ENCODE measurements around the gene SUSD3. TPM values are rescaled to one million over a fixed set of nuclear protein-coding genes. Genes with fewer than 3 reads are reported as not detected.

The SUSD3 gene
- total RNA-seq, 2 experiments from 2014 or later, result 69.6 to 71.4 TPM

GRCh38 chr9:93123561-93124283 is 65.2 kb downstream of the SUSD3 start:
- ChIA-PET CTCF (interaction anchor here (3.4 kb wide), 1 partner anchor 15 kb away, joined by 15 read pairs; no protein-coding TSS in a partner anchor), POLR2A (interaction anchor here (1.8 kb wide), 1 partner anchor 15 kb away, joined by 5 read pairs; no protein-coding TSS in a partner anchor)
- DNase-seq, result no peak
- Mint-ChIP-seq H3K36me3 (ENCODE audit: low read depth) (peaks cover 33% of the 10 kb centered on the region), H3K27ac (no peak overlapping the region), H3K4me1 (peaks cover 43% of the 10 kb centered on the region), H3K9me3 (no peaks in the 10 kb centered on the region), H3K27me3 (no peaks in the 10 kb centered on the region), H3K4me3 (no peak overlapping the region)

GRCh38 chr9:93124793-93125192 is 66.3 kb downstream of the SUSD3 start:
- Mint-ChIP-seq H3K4me3 (no peak overlapping the region), H3K4me1 (peaks cover 38% of the 10 kb centered on the region), H3K9me3 (no peaks in the 10 kb centered on the region), H3K27me3 (no peaks in the 10 kb centered on the region), H3K36me3 (ENCODE audit: low read depth) (peaks cover 33% of the 10 kb centered on the region), H3K27ac (peak overlapping the region; percentile 10)
- ChIA-PET CTCF (interaction anchor here (3.4 kb wide), 1 partner anchor 16 kb away, joined by 15 read pairs; no protein-coding TSS in a partner anchor), POLR2A (interaction anchor here (1.3 to 1.8 kb wide), 2 partner anchors 16 to 26 kb away, joined by 3 to 5 read pairs; no protein-coding TSS in a partner anchor)
- DNase-seq, result no peak

GRCh38 chr9:93125331-93125894 is 66.9 kb downstream of the SUSD3 start:
- Mint-ChIP-seq H3K36me3 (ENCODE audit: low read depth) (peaks cover 28% of the 10 kb centered on the region), H3K4me1 (peaks cover 34% of the 10 kb centered on the region), H3K27me3 (no peaks in the 10 kb centered on the region), H3K9me3 (no peaks in the 10 kb centered on the region), H3K4me3 (no peak overlapping the region), H3K27ac (peak overlapping the region; percentile 77)
- CTCF ChIA-PET, result interaction anchor here (3.4 kb wide), 1 partner anchor 16 kb away, joined by 15 read pairs; no protein-coding TSS in a partner anchor
- POLR2A ChIA-PET, result interaction anchor here (0.8 to 1.7 kb wide), 4 partner anchors 15 to 31 kb away, joined by 3 to 7 read pairs (median 3); no protein-coding TSS in a partner anchor
- DNase-seq, result no peak

GRCh38 chr9:93126151-93126781 is 67.8 kb downstream of the SUSD3 start:
- CTCF ChIA-PET, result interaction anchor here (3.4 kb wide), 1 partner anchor 17 kb away, joined by 15 read pairs; no protein-coding TSS in a partner anchor
- H3K4me1 Mint-ChIP-seq, result peaks cover 40% of the 10 kb centered on the region
- peak overlapping the region; percentile 77 for H3K27ac Mint-ChIP-seq
- no peaks in the 10 kb centered on the region for H3K27me3 Mint-ChIP-seq
- H3K4me3 Mint-ChIP-seq, result no peak overlapping the region
- POLR2A ChIA-PET, result interaction anchor here (0.8 to 1.7 kb wide), 3 partner anchors 14 to 30 kb away, joined by 3 to 7 read pairs (median 3); no protein-coding TSS in a partner anchor
- peaks cover 28% of the 10 kb centered on the region for H3K36me3 Mint-ChIP-seq (ENCODE audit: low read depth)
- H3K9me3 Mint-ChIP-seq, result no peaks in the 10 kb centered on the region
- no peak for DNase-seq

- POLR2A ChIA-PET, result interaction anchor here (1.3 to 1.7 kb wide), 2 partner anchors 13 to 17 kb away, joined by 3 to 7 read pairs; no protein-coding TSS in a partner anchor
Observed at GRCh38 chr9:93126825-93127368, 68.4 kb downstream of the SUSD3 start.

GRCh38 chr9:93127395-93127911 is 69.0 kb downstream of the SUSD3 start:
- no peak overlapping the region for H3K4me3 Mint-ChIP-seq
- no peak for DNase-seq
- peaks cover 28% of the 10 kb centered on the region for H3K36me3 Mint-ChIP-seq (ENCODE audit: low read depth)
- ChIA-PET POLR2A (interaction anchor here (1.7 kb wide), 1 partner anchor 16 kb away, joined by 7 read pairs; no protein-coding TSS in a partner anchor), CTCF (no interaction called here)
- peak overlapping the region; percentile 49 for H3K27ac Mint-ChIP-seq
- peaks cover 52% of the 10 kb centered on the region for H3K4me1 Mint-ChIP-seq
- H3K27me3 Mint-ChIP-seq, result no peaks in the 10 kb centered on the region
- H3K9me3 Mint-ChIP-seq, result no peaks in the 10 kb centered on the region

More at GRCh38 chr9:93126825-93127368, 68.4 kb downstream of the SUSD3 start:
- DNase-seq, result no peak
- Mint-ChIP-seq H3K27ac (peak overlapping the region; percentile 49), H3K9me3 (no peaks in the 10 kb centered on the region), H3K27me3 (no peaks in the 10 kb centered on the region), H3K4me3 (no peak overlapping the region), H3K4me1 (peaks cover 47% of the 10 kb centered on the region), H3K36me3 (ENCODE audit: low read depth) (peaks cover 28% of the 10 kb centered on the region)
- CTCF ChIA-PET, result no interaction called here

GRCh38 chr9:93128011-93128714 is 69.7 kb downstream of the SUSD3 start:
- no peak for DNase-seq
- H3K9me3 Mint-ChIP-seq, result no peaks in the 10 kb centered on the region
- peak overlapping the region; percentile 16 for H3K27ac Mint-ChIP-seq
- ChIA-PET POLR2A (interaction anchor here (1.2 kb wide), 1 partner anchor 31 kb away, joined by 3 read pairs; no protein-coding TSS in a partner anchor), CTCF (interaction anchor here (1.2 to 1.3 kb wide), 2 partner anchors 14 to 19 kb away, joined by 4 to 9 read pairs; no protein-coding TSS in a partner anchor)
- no peaks in the 10 kb centered on the region for H3K27me3 Mint-ChIP-seq
- H3K36me3 Mint-ChIP-seq (ENCODE audit: low read depth), result peaks cover 28% of the 10 kb centered on the region
- no peak overlapping the region for H3K4me3 Mint-ChIP-seq
- H3K4me1 Mint-ChIP-seq, result peaks cover 59% of the 10 kb centered on the region

GRCh38 chr9:93128715-93129224 is 70.3 kb downstream of the SUSD3 start:
- Mint-ChIP-seq H3K27ac (no peak overlapping the region), H3K4me1 (peaks cover 61% of the 10 kb centered on the region), H3K4me3 (no peak overlapping the region), H3K27me3 (no peaks in the 10 kb centered on the region), H3K36me3 (ENCODE audit: low read depth) (peaks cover 28% of the 10 kb centered on the region), H3K9me3 (no peaks in the 10 kb centered on the region)
- no peak for DNase-seq
- CTCF ChIA-PET, result interaction anchor here (1.2 to 1.7 kb wide), 3 partner anchors 10 to 20 kb away, joined by 4 to 9 read pairs (median 5); no protein-coding TSS in a partner anchor
- POLR2A ChIA-PET, result interaction anchor here (1.2 to 2.9 kb wide), 2 partner anchors 9 to 31 kb away, joined by 3 to 14 read pairs; no protein-coding TSS in a partner anchor

- ChIA-PET POLR2A (interaction anchor here (1.2 to 2.9 kb wide), 2 partner anchors 9 to 32 kb away, joined by 3 to 14 read pairs; no protein-coding TSS in a partner anchor), CTCF (interaction anchor here (1.2 to 1.7 kb wide), 3 partner anchors 9 to 20 kb away, joined by 4 to 9 read pairs (median 5); no protein-coding TSS in a partner anchor)
- no peaks in the 10 kb centered on the region for H3K27me3 Mint-ChIP-seq
- H3K4me3 Mint-ChIP-seq, result no peak overlapping the region
- no peak for DNase-seq
- H3K27ac Mint-ChIP-seq, result no peak overlapping the region
- H3K9me3 Mint-ChIP-seq, result no peaks in the 10 kb centered on the region
- H3K36me3 Mint-ChIP-seq (ENCODE audit: low read depth), result peaks cover 27% of the 10 kb centered on the region
- peaks cover 61% of the 10 kb centered on the region for H3K4me1 Mint-ChIP-seq
Observed at GRCh38 chr9:93129286-93129685, 70.8 kb downstream of the SUSD3 start.

GRCh38 chr9:93129691-93130500 is 71.4 kb downstream of the SUSD3 start:
- H3K9me3 Mint-ChIP-seq, result no peaks in the 10 kb centered on the region
- ChIA-PET CTCF (interaction anchor here (1.2 to 1.8 kb wide), 4 partner anchors 9 to 21 kb away, joined by 4 to 9 read pairs (median 6); no protein-coding TSS in a partner anchor), POLR2A (interaction anchor here (2.9 kb wide), 1 partner anchor 10 kb away, joined by 14 read pairs; no protein-coding TSS in a partner anchor)
- H3K27me3 Mint-ChIP-seq, result no peaks in the 10 kb centered on the region
- no peak for DNase-seq
- no peak overlapping the region for H3K4me3 Mint-ChIP-seq
- H3K4me1 Mint-ChIP-seq, result peaks cover 66% of the 10 kb centered on the region
- no peak overlapping the region for H3K27ac Mint-ChIP-seq
- H3K36me3 Mint-ChIP-seq (ENCODE audit: low read depth), result peaks cover 21% of the 10 kb centered on the region

Data from activated CD4-positive, alpha-beta memory T cell treated with anti-CD3 and anti-CD28 coated beads, Interleukin-2, amount 10 ng/mL, durations not matched to agents 7 days and 5 days (primary cell).